Ectodermal cell (in vitro differentiated cells): Measurements from ENCODE around the gene CYFIP2.

Experiments used
- H3K27ac ChIP-seq: 2 replicates; pipeline ENCODE4 v1.7.0; 2013; ENCODE audit warnings: mild to moderate bottlenecking, low read depth, low read length; ENCODE audit not compliant: insufficient read depth, poor library complexity, severe bottlenecking
- H3K27me3 ChIP-seq: 2 replicates; pipeline ENCODE4 v1.7.0; 2013; ENCODE audit warnings: mild to moderate bottlenecking, low read length; ENCODE audit not compliant: insufficient read depth, control insufficient read depth, poor library complexity, severe bottlenecking
- H3K36me3 ChIP-seq: one replicate; pipeline ENCODE4 v1.7.0; 2013; ENCODE audit warnings: low read length; ENCODE audit not compliant: control insufficient read depth, insufficient read depth
- H3K4me1 ChIP-seq: one replicate; pipeline ENCODE4 v1.7.0; 2013; ENCODE audit warnings: low read length; ENCODE audit not compliant: control insufficient read depth, insufficient read depth
- H3K4me3 ChIP-seq: 2 replicates; pipeline ENCODE4 v1.7.0; 2013; ENCODE audit warnings: low read depth, low read length, control low read depth; ENCODE audit not compliant: insufficient read depth
- H3K9me3 ChIP-seq: 2 replicates; pipeline ENCODE4 v1.7.0; 2013; ENCODE audit warnings: mild to moderate bottlenecking, low read length, moderate library complexity; ENCODE audit not compliant: control insufficient read depth
- WGBS, 2 experiments: methylation state at CpG; one replicate each; pipeline ENCODE4 v1.1.7; 2013; ENCODE audit warnings: missing lambda C conversion rate in 2 of 2; 5-methylcytosine and 5-hydroxymethylcytosine counted together

The CYFIP2 gene

DNA sequence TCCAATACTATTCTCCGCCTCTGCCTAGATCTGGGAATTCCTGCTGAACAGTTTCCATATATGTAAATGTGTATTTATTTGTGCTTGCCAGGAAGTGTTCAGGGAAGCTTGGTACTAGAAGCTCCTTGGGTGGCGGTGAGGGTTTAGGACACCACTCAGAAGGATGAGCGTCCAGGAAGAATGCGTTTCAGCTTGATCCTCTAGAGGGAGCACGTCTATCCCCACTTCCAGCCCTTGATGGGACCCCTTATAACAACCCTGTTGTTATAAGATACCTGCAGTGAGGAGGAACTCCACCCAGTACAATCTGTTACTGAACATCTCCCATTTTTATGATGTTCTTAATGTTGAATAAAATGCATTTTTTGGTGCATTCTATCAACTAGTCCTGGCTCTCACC lies 88.9 kb downstream of the CYFIP2 start:
- 55 to 57% methylated on average over 5 of the region's 5 CpGs for WGBS, 2 experiments
- Histone ChIP-seq H3K27ac (no peak overlapping the region), H3K27me3 (no peaks in the 10 kb centered on the region), H3K4me3 (no peak overlapping the region), H3K36me3 (no peaks in the 10 kb centered on the region), H3K9me3 (no peaks in the 10 kb centered on the region), H3K4me1 (no peaks in the 10 kb centered on the region)

DNA sequence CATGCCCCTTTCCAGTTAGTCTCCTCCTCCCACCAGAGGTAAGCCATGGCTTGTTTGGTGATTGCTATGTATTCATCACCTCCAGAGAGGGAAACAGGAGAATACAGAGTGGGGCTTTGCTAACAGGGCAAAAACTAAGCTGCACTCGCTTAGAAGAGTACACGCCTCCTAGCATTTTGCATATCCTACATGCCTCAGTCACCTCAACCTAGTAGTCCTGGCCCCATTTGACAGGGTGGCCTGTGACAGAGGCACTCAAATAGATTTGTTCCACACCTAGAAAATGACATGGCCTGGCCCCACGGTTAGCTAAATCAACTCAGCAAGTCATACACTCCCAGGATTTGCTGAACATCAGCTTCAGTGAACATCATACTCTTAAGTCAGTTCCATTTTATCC lies 90.7 kb downstream of the CYFIP2 start:
- 93% methylated on average over 3 of the region's 3 CpGs for WGBS, 2 experiments
- no peaks in the 10 kb centered on the region for H3K9me3 ChIP-seq
- H3K4me3 ChIP-seq, result no peak overlapping the region
- H3K27me3 ChIP-seq, result no peaks in the 10 kb centered on the region
- H3K36me3 ChIP-seq, result peaks cover 5% of the 10 kb centered on the region
- no peaks in the 10 kb centered on the region for H3K4me1 ChIP-seq
- no peak overlapping the region for H3K27ac ChIP-seq

- Histone ChIP-seq H3K27me3 (no peaks in the 10 kb centered on the region), H3K4me1 (no peaks in the 10 kb centered on the region), H3K27ac (no peak overlapping the region), H3K4me3 (no peak overlapping the region), H3K9me3 (no peaks in the 10 kb centered on the region), H3K36me3 (peaks cover 5% of the 10 kb centered on the region)
- WGBS, 2 experiments, result 95 to 97% methylated on average over 6 of the region's 6 CpGs
Measured at GRCh38 chr5:157357823-157358222, 91.9 kb downstream of the CYFIP2 start.

GRCh38 chr5:157358871-157359270 lies 92.9 kb downstream of the CYFIP2 start:
- peaks cover 5% of the 10 kb centered on the region for H3K36me3 ChIP-seq

GRCh38 chr5:157359356-157360055 lies 93.6 kb downstream of the CYFIP2 start:
- WGBS, 2 experiments, result 91 to 92% methylated on average over 2 of the region's 2 CpGs
- Histone ChIP-seq H3K4me3 (no peak overlapping the region), H3K27ac (no peak overlapping the region), H3K9me3 (no peaks in the 10 kb centered on the region), H3K4me1 (no peaks in the 10 kb centered on the region), H3K27me3 (no peaks in the 10 kb centered on the region), H3K36me3 (peaks cover 5% of the 10 kb centered on the region)

More at GRCh38 chr5:157358871-157359270, 92.9 kb downstream of the CYFIP2 start:
- Histone ChIP-seq H3K4me3 (no peak overlapping the region), H3K27me3 (no peaks in the 10 kb centered on the region), H3K9me3 (no peaks in the 10 kb centered on the region), H3K27ac (no peak overlapping the region), H3K4me1 (no peaks in the 10 kb centered on the region)
- WGBS, 2 experiments, result 90 to 92% methylated on average over 4 of the region's 4 CpGs

GRCh38 chr5:157362012-157362411 lies 96.1 kb downstream of the CYFIP2 start:
- Histone ChIP-seq H3K27me3 (no peaks in the 10 kb centered on the region), H3K4me3 (no peak overlapping the region), H3K9me3 (no peaks in the 10 kb centered on the region), H3K4me1 (no peaks in the 10 kb centered on the region), H3K27ac (no peak overlapping the region), H3K36me3 (peaks cover 5% of the 10 kb centered on the region)
- 95 to 96% methylated on average over 3 of the region's 3 CpGs for WGBS, 2 experiments

GRCh38 chr5:157362502-157362901 lies 96.6 kb downstream of the CYFIP2 start:
- no peaks in the 10 kb centered on the region for H3K27me3 ChIP-seq

DNA sequence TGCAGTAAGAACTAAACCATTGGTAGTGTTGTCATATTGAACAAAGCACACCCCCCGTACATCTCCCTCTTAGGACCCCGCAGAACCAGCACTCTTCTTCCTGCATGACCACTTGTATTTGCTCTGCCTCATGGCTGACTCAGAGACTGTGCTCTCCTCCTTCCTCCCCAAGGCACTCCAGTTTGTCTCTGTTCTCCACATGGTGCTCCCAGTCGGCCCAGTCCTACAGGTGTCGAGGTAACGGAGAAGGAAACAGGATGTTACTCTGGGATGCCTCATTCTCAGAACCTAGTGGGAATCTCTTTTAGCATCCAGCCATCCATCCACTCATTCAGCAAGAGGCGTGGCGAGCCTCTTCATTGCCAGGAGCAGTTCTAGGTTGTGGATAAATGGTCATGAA lies 97.1 kb downstream of the CYFIP2 start:
- Histone ChIP-seq H3K4me1 (no peaks in the 10 kb centered on the region), H3K4me3 (no peak overlapping the region), H3K27me3 (no peaks in the 10 kb centered on the region), H3K9me3 (no peaks in the 10 kb centered on the region), H3K36me3 (peaks cover 5% of the 10 kb centered on the region), H3K27ac (no peak overlapping the region)
- 95 to 96% methylated on average over 7 of the region's 7 CpGs for WGBS, 2 experiments

More at GRCh38 chr5:157362502-157362901, 96.6 kb downstream of the CYFIP2 start:
- peaks cover 5% of the 10 kb centered on the region for H3K36me3 ChIP-seq
- WGBS, 2 experiments, result 96 to 97% methylated on average over 4 of the region's 4 CpGs
- no peaks in the 10 kb centered on the region for H3K9me3 ChIP-seq
- H3K4me3 ChIP-seq, result no peak overlapping the region
- H3K4me1 ChIP-seq, result no peaks in the 10 kb centered on the region
- no peak overlapping the region for H3K27ac ChIP-seq

- H3K4me3 ChIP-seq, result no peak overlapping the region
- WGBS, 2 experiments, result 90 to 100% methylated on average over 1 to 2 of the region's 2 CpGs
- H3K9me3 ChIP-seq, result no peaks in the 10 kb centered on the region
- H3K36me3 ChIP-seq, result no peaks in the 10 kb centered on the region
- H3K4me1 ChIP-seq, result peaks cover 5% of the 10 kb centered on the region
- H3K27ac ChIP-seq, result no peak overlapping the region
- no peaks in the 10 kb centered on the region for H3K27me3 ChIP-seq
Measured at GRCh38 chr5:157365732-157366131, 99.8 kb downstream of the CYFIP2 start.

DNA sequence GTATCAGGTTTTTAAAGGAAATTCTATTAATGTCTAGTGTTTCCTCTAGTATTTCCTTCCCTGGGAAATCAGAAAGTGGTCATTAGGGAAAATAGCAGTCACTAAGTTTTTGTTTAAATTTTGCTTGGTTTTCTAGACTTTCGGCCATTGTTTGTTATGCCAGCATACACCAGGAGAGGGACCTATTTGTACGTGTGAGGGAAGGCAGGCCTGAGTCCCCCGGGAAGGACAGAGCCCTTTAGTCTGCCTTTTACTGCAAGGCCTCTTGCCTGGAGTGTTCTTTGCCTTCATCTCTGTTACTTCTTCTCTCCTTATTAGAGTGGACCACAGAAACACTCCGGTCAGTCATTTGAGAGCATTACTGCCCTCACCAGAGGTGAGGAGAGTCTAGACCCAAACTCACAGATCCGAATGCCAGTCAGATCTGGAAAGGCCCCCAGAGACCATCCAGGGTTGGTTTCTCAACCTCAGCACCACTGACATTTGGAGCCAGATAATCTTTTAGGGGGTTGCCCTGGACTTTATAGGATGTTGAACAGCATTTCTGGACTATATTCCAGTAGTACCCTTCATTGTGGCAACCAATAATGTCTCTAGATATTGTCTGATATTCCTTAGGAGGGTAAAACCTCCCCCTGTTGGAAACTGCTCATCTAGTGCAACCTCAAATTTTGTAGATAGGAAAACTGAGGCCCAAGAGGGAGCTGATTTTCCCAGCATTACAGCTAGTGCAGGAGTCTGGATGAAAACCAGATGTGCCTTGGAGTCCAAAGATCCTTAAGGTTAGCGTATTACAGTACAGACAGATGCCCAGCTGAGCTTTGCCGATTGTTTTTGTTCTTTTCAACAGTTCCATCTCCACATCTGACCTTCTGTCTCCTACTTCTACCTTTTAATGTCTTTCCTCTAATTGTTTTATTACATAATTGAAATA lies 101.1 kb downstream of the CYFIP2 start:
- Histone ChIP-seq H3K4me1 (peaks cover 10% of the 10 kb centered on the region), H3K9me3 (no peaks in the 10 kb centered on the region), H3K36me3 (no peaks in the 10 kb centered on the region), H3K4me3 (no peak overlapping the region), H3K27me3 (no peaks in the 10 kb centered on the region), H3K27ac (no peak overlapping the region)
- 63 to 70% methylated on average over 7 of the region's 7 CpGs for WGBS, 2 experiments
